Measurements from ENCODE around the gene WFIKKN2.

The WFIKKN2 gene

GRCh38 chr17:50847566-50847965 lies 12.2 kb downstream of the WFIKKN2 start:
- no peak overlapping the region for H3K4me3 ChIP-seq (ENCODE audit: low read depth, low read length)
- TF ChIP-seq CTCF (IDR thresholded peaks at IDR 0.05; ENCODE audit: borderline replicate concordance, insufficient read depth, low read depth, low read length) = no peak

- H3K4me3 ChIP-seq (ENCODE audit: low read depth, low read length) = no peak overlapping the region
- TF ChIP-seq CTCF (IDR thresholded peaks at IDR 0.05; ENCODE audit: borderline replicate concordance, insufficient read depth, low read depth, low read length) = no peak
Observed at GRCh38 chr17:50848039-50848438, 12.7 kb downstream of the WFIKKN2 start.

- no peak overlapping the region for H3K4me3 ChIP-seq (ENCODE audit: low read depth, low read length)
Observed at GRCh38 chr17:50848711-50849110, 13.3 kb downstream of the WFIKKN2 start.

GRCh38 chr17:50850640-50851039 lies 15.3 kb downstream of the WFIKKN2 start:
- TF ChIP-seq CTCF (IDR thresholded peaks at IDR 0.05; ENCODE audit: borderline replicate concordance, insufficient read depth, low read depth, low read length) = no peak
- no peak overlapping the region for H3K4me3 ChIP-seq (ENCODE audit: low read depth, low read length)

More at GRCh38 chr17:50848711-50849110, 13.3 kb downstream of the WFIKKN2 start:
- no peak for TF ChIP-seq CTCF (IDR thresholded peaks at IDR 0.05; ENCODE audit: borderline replicate concordance, insufficient read depth, low read depth, low read length)

- no peak overlapping the region for H3K4me3 ChIP-seq (ENCODE audit: low read depth, low read length)
- TF ChIP-seq CTCF (IDR thresholded peaks at IDR 0.05; ENCODE audit: borderline replicate concordance, insufficient read depth, low read depth, low read length) = no peak
Observed at GRCh38 chr17:50853015-50853615, 17.7 kb downstream of the WFIKKN2 start.

- H3K4me3 ChIP-seq (ENCODE audit: low read depth, low read length) = no peak overlapping the region
- no peak for TF ChIP-seq CTCF (IDR thresholded peaks at IDR 0.05; ENCODE audit: borderline replicate concordance, insufficient read depth, low read depth, low read length)
Observed at GRCh38 chr17:50853781-50854180, 18.4 kb downstream of the WFIKKN2 start.

GRCh38 chr17:50855708-50856330 lies 20.4 kb downstream of the WFIKKN2 start:
- no peak for TF ChIP-seq CTCF (IDR thresholded peaks at IDR 0.05; ENCODE audit: borderline replicate concordance, insufficient read depth, low read depth, low read length)
- no peak overlapping the region for H3K4me3 ChIP-seq (ENCODE audit: low read depth, low read length)
